ENCODE results near the gene LSR. TPM values are rescaled to one million over a fixed set of nuclear protein-coding genes. Genes with fewer than 3 reads are reported as not detected.

Gene LSR
- total RNA-seq, 4 donors from 2014 or later, result 36.0 to 113 (median 79.4) TPM

DNA sequence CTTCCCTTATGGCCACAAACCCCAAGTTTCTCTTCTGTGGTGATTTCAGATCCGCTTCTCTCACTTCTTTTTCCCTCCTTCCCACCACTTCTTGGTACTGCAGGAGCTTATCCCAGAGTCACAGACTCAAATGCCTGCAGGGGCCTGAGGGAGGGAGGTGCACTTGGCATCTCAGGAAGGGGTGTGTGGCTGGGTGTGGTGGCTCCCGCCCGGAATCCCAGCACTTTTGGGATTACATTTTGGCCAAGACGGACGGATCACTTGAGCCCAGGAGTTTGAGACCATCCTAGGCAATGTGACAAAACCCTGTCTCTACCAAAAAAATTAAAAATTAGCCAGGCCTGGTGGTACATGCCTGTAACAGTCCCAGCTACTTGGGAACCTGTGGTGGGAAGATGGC is 25.5 kb downstream of the LSR start:
- TF ChIP-seq, protein P1, sequence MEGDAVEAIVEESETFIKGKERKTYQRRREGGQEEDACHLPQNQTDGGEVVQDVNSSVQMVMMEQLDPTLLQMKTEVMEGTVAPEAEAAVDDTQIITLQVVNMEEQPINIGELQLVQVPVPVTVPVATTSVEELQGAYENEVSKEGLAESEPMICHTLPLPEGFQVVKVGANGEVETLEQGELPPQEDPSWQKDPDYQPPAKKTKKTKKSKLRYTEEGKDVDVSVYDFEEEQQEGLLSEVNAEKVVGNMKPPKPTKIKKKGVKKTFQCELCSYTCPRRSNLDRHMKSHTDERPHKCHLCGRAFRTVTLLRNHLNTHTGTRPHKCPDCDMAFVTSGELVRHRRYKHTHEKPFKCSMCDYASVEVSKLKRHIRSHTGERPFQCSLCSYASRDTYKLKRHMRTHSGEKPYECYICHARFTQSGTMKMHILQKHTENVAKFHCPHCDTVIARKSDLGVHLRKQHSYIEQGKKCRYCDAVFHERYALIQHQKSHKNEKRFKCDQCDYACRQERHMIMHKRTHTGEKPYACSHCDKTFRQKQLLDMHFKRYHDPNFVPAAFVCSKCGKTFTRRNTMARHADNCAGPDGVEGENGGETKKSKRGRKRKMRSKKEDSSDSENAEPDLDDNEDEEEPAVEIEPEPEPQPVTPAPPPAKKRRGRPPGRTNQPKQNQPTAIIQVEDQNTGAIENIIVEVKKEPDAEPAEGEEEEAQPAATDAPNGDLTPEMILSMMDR (IDR thresholded peaks at IDR 0.05), result no peak
- TF ChIP-seq POLR2A (IDR thresholded peaks at IDR 0.05), result no peak
- Histone ChIP-seq H3K9me3 (no peaks in the 10 kb centered on the region), H3K4me3 (no peak overlapping the region), H3K36me3 (peaks cover 23 to 93% (median 46%) of the 10 kb centered on the region in 3 donors), H3K27me3 (no peaks in the 10 kb centered on the region), H3K4me1 (peaks cover 4 to 49% (median 9%) of the 10 kb centered on the region in 3 donors), H3K27ac (no peak overlapping the region)
- 54 to 70% methylated on average over 5 of the region's 5 CpGs for WGBS, 2 donors
- intact Hi-C loops (cut with DNase I), result loop anchor here (5.0 kb wide), 1 partner anchor 132 kb away; the partner anchor contains the start of gene FXYD7
- DNase-seq, result no peak

DNA sequence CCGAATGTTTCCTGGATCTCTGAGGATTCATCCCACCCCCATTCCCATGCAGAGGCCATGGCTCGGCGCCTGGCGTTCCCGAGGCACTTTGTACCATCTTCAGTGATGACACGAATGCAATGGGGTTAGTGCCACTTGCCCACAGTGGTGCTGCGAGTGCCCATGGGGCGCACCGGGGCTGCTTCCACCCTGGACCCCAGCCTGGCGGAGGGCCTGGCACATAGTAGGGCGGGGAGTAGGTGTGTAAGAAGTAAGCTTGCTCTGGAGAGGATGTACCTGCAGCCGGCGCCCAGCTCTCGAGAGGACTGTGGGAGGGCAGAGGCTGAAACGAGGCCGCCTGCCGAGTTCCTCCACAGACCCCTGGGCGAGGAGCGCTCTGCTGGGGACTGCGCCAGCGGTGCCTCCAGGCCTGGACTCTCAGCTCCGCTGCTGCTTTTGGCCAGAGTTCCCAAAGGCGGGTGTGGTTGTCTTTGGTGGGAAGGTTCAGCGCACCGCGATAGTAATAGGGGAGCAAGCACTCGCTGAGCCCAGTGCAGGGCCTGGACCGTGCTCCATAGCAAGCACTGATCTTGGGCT is 28.0 kb downstream of the LSR start:
- Histone ChIP-seq H3K27me3 (no peaks in the 10 kb centered on the region), H3K9me3 (no peaks in the 10 kb centered on the region), H3K36me3 (peaks cover 27 to 85% (median 29%) of the 10 kb centered on the region in 3 donors), H3K4me3 (no peak overlapping the region), H3K27ac (no peak overlapping the region), H3K4me1 (peaks cover 3 to 48% (median 3%) of the 10 kb centered on the region in 3 donors)
- TF ChIP-seq POLR2A (IDR thresholded peaks at IDR 0.05), result no peak
- TF ChIP-seq, protein P1 (IDR thresholded peaks at IDR 0.05), result no peak
- intact Hi-C loops (cut with DNase I), result no loop called here
- WGBS, 2 donors, result 86 to 87% methylated on average over 5 to 13 of the region's 28 CpGs
- DNase-seq, result no peak

DNA sequence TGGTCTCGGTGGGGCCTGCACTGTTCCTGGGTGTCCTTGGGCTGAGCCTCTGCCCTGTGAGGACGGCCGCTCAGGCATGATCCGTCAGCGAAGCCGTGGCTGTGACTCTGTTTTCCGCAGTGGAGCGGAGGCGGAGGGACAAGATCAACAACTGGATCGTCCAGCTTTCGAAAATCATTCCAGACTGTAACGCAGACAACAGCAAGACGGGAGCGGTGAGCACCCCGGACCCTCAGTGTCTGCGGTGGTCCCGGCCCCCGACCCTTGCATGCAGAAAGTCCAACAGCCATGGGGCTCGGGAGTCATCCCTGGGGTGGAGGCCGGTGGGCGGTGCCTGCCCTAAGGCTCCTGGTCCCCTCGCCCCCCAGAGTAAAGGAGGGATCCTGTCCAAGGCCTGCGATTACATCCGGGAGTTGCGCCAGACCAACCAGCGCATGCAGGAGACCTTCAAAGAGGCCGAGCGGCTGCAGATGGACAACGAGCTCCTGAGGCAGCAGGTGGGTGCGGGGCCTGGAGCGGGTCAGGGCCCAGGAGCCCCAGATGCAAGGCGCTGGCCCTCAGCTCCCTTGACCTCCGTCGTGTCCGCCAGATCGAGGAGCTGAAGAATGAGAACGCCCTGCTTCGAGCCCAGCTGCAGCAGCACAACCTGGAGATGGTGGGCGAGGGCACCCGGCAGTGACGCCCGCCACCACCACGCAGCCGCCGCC is 29.9 kb downstream of the LSR start:
- H3K4me3 ChIP-seq, result no peak overlapping the region
- WGBS, 2 donors, result 90 to 92% methylated on average over 13 to 29 of the region's 45 CpGs
- H3K9me3 ChIP-seq, result no peaks in the 10 kb centered on the region
- no peak overlapping the region for H3K27ac ChIP-seq
- peaks cover 4 to 38% (median 8%) of the 10 kb centered on the region in 3 donors for H3K4me1 ChIP-seq
- peaks cover 0 to 17% (median 0%) of the 10 kb centered on the region in 4 donors for H3K27me3 ChIP-seq
- no peak for DNase-seq
- peaks cover 20 to 65% (median 27%) of the 10 kb centered on the region in 3 donors for H3K36me3 ChIP-seq
- TF ChIP-seq POLR2A (IDR thresholded peaks at IDR 0.05), result no peak
- TF ChIP-seq, protein P1 (IDR thresholded peaks at IDR 0.05), result no peak
- intact Hi-C loops (cut with DNase I), result no loop called here

DNA sequence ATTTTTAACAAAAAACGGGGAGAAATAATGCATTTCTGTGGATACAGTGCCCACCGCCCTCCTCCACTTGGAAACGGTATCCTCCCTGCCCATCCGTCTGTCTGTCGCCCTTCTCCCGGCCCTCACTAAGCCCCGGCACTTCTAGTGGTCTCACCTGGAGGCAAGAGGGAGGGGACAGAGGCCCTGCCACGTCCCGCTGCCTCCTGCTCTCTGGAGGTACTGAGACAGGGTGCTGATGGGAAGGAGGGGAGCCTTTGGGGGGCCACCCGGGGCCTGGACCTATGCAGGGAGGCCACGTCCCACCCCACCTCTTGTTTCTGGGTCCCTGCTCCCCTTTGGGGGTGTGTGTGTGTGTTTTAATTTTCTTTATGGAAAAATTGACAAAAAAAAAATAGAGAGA is 30.6 kb downstream of the LSR start:
- Histone ChIP-seq H3K4me1 (peaks cover 4 to 32% (median 8%) of the 10 kb centered on the region in 3 donors), H3K9me3 (no peaks in the 10 kb centered on the region), H3K4me3 (no peak overlapping the region), H3K27me3 (peaks cover 0 to 24% (median 0%) of the 10 kb centered on the region in 4 donors), H3K27ac (no peak overlapping the region), H3K36me3 (peaks cover 20 to 59% (median 22%) of the 10 kb centered on the region in 3 donors)
- TF ChIP-seq, protein P1 (IDR thresholded peaks at IDR 0.05), result no peak
- TF ChIP-seq POLR2A (IDR thresholded peaks at IDR 0.05), result no peak
- DNase-seq, result no peak
- intact Hi-C loops (cut with DNase I), result no loop called here
- WGBS, 2 donors, result 44 to 64% methylated on average over 3 to 6 of the region's 11 CpGs
